Sigmoid colon (tissue), 7 donors: ENCODE measurements around the gene TMEM79. TPM values are rescaled to one million over a fixed set of nuclear protein-coding genes. Genes with fewer than 3 reads are reported as not detected.
A peak's percentile ranks its signal among the peaks of the same experiment; 100 is the strongest.

Experiments
- DNase-seq: peaks from one replicate; pipeline ENCODE4 v3.0.0-alpha.2; 2019
- H3K27ac ChIP-seq, 4 donors: fragments of 200-600 bp; sonication (generic); one replicate each; pipeline ENCODE4 v1.5.1; 2016 to 2019; ENCODE audit warnings: mild to moderate bottlenecking in 1 of 4
- H3K27me3 ChIP-seq, 3 donors: fragments of 200-600 bp; sonication (generic); one replicate each; pipeline ENCODE4 v1.5.1; 2019; ENCODE audit warnings: mild to moderate bottlenecking in 1 of 3
- H3K36me3 ChIP-seq, 4 donors: fragments of 200-600 bp; sonication (generic); one replicate each; pipeline ENCODE4 v1.5.1; 2016 to 2019
- H3K4me1 ChIP-seq, 4 donors: fragments of 200-600 bp; sonication (generic); one replicate each; pipeline ENCODE4 v1.5.1; 2017 to 2019
- H3K4me3 ChIP-seq, 4 donors: fragments of 200-600 bp; sonication (generic); one replicate each; pipeline ENCODE4 v1.5.1; 2017 to 2019; ENCODE audit warnings: mild to moderate bottlenecking in 2 of 4, moderate library complexity in 1 of 4
- H3K9me3 ChIP-seq, 4 donors: fragments of 200-600 bp in 3 of 4; sonication (generic) in 3 of 4; one replicate each; pipeline versions ENCODE4 v1.5.1 to v1.6.1; 2013 to 2019
- EP300 ChIP-seq, 4 donors: sonication (generic); formaldehyde crosslinking; IDR thresholded peaks; one replicate each; pipeline ENCODE4 v1.6.1; 2017; ENCODE audit warnings: antibody characterized with exemption in 4 of 4
- POLR2A ChIP-seq, 2 donors: fragments of 450-650 bp; IDR thresholded peaks; one replicate each; pipeline ENCODE4 v1.6.1; 2016; ENCODE audit warnings: antibody characterized with exemption in 2 of 2, mild to moderate bottlenecking in 2 of 2, moderate library complexity in 2 of 2
- POLR2AphosphoS5 ChIP-seq, 4 donors: sonication (generic); formaldehyde crosslinking; IDR thresholded peaks; one replicate each; pipeline ENCODE4 v1.6.1; 2017; ENCODE audit warnings: antibody characterized with exemption in 4 of 4
- WGBS, 2 donors: extraction: QIAGEN DNeasy Blood & Tissue Kit; methylation state at CpG; one replicate each; pipeline ENCODE4 v1.1.7; 2013; 5-methylcytosine and 5-hydroxymethylcytosine counted together
- intact Hi-C: fragments of 100-400 bp; cut with DNase I; formaldehyde crosslinking; loops from one replicate; pipeline ENCODE4 v1.15.1; 2023
- polyA plus RNA-seq, 3 donors: library from polyadenylated mRNA; stranded (reverse); fragments of 200-250 nt; gene quantifications; one replicate each; pipeline ENCODE4 v1.2.3, GENCODE V29; 2013
- total RNA-seq, 4 donors: library from RNA; depleted of rRNA; stranded (reverse); fragments of >200 nt; gene quantifications; one replicate each; pipeline ENCODE4 v1.1.0, GENCODE V29; 2016
- TF ChIP-seq, protein P1 (sequence below), 4 experiments: fragments of 450-650 bp in 3 of 4; fragments of 200-600 bp in 1 of 4; IDR thresholded peaks; one replicate each; pipeline ENCODE4 v1.5.1; 2016 to 2019; ENCODE audit warnings: antibody characterized with exemption in 4 of 4, mild to moderate bottlenecking in 3 of 4, moderate library complexity in 2 of 4
- donor health status: healthy with polysubstance abuse.
- donor health status: Bipolar disorder and iron deficiency.
- donor health status: healthy.

TMEM79 gene
- total and polyA plus RNA-seq, 7 donors, result 0.41 to 5.6 (median 1.5) TPM

DNA sequence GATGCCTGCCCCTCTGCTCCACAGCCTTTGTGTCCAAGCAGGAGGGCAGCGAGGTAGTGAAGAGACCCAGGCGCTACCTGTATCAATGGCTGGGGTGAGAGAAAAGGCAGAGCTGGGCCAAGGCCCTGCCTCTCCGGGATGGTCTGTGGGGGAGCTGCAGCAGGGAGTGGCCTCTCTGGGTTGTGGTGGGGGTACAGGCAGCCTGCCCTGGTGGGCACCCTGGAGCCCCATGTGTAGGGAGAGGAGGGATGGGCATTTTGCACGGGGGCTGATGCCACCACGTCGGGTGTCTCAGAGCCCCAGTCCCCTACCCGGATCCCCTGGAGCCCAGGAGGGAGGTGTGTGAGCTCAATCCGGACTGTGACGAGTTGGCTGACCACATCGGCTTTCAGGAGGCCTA lies 41.4 kb upstream of the TMEM79 start:
- no peaks in the 10 kb centered on the region for H3K9me3 ChIP-seq
- WGBS, 2 donors, result 81 to 85% methylated on average over 10 of the region's 10 CpGs
- peaks cover 12 to 39% (median 18%) of the 10 kb centered on the region in 4 donors for H3K36me3 ChIP-seq
- H3K27ac ChIP-seq, result no peak overlapping the region
- H3K27me3 ChIP-seq, result peaks cover 15 to 35% (median 18%) of the 10 kb centered on the region in 3 donors
- TF ChIP-seq POLR2AphosphoS5 (IDR thresholded peaks at IDR 0.05), result no peak
- TF ChIP-seq EP300 (IDR thresholded peaks at IDR 0.05), result no peak
- DNase-seq, result no peak
- peaks cover 0 to 21% (median 18%) of the 10 kb centered on the region in 4 donors for H3K4me1 ChIP-seq
- intact Hi-C loops, result no loop called here
- no peak overlapping the region for H3K4me3 ChIP-seq

DNA sequence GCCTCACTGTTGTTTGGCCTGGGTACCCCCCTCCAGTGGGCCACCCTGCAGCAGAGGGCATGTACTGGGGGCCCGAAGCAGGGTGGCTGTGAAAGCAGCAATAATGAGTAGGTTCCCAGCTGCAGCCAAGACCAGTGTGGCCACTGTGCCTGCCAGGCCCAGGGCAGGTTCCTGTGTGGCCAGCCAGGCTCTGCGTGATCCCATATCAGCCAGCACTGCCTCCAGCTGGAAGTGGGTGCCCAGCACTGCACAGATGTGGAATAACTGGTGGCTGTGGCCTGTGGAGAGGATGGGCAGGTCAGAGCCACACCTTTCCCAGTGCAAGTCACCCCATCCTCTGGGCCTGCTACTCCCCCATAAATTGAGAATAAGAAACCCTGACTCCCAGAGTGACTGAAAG lies 40.0 kb upstream of the TMEM79 start:
- H3K27me3 ChIP-seq, result peaks cover 15 to 35% (median 18%) of the 10 kb centered on the region in 3 donors
- DNase-seq, result no peak
- H3K27ac ChIP-seq, result no peak overlapping the region
- peaks cover 0 to 26% (median 23%) of the 10 kb centered on the region in 4 donors for H3K4me1 ChIP-seq
- no peak for TF ChIP-seq POLR2A (IDR thresholded peaks at IDR 0.05)
- no peak for TF ChIP-seq POLR2AphosphoS5 (IDR thresholded peaks at IDR 0.05)
- TF ChIP-seq, protein P1, sequence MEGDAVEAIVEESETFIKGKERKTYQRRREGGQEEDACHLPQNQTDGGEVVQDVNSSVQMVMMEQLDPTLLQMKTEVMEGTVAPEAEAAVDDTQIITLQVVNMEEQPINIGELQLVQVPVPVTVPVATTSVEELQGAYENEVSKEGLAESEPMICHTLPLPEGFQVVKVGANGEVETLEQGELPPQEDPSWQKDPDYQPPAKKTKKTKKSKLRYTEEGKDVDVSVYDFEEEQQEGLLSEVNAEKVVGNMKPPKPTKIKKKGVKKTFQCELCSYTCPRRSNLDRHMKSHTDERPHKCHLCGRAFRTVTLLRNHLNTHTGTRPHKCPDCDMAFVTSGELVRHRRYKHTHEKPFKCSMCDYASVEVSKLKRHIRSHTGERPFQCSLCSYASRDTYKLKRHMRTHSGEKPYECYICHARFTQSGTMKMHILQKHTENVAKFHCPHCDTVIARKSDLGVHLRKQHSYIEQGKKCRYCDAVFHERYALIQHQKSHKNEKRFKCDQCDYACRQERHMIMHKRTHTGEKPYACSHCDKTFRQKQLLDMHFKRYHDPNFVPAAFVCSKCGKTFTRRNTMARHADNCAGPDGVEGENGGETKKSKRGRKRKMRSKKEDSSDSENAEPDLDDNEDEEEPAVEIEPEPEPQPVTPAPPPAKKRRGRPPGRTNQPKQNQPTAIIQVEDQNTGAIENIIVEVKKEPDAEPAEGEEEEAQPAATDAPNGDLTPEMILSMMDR (IDR thresholded peaks at IDR 0.05), result no peak
- no peak for TF ChIP-seq EP300 (IDR thresholded peaks at IDR 0.05)
- H3K36me3 ChIP-seq, result peaks cover 0 to 25% (median 9%) of the 10 kb centered on the region in 4 donors
- H3K4me3 ChIP-seq, result no peak overlapping the region
- H3K9me3 ChIP-seq, result no peaks in the 10 kb centered on the region
- intact Hi-C loops, result no loop called here
- 76 to 94% methylated on average over 2 of the region's 2 CpGs for WGBS, 2 donors

DNA sequence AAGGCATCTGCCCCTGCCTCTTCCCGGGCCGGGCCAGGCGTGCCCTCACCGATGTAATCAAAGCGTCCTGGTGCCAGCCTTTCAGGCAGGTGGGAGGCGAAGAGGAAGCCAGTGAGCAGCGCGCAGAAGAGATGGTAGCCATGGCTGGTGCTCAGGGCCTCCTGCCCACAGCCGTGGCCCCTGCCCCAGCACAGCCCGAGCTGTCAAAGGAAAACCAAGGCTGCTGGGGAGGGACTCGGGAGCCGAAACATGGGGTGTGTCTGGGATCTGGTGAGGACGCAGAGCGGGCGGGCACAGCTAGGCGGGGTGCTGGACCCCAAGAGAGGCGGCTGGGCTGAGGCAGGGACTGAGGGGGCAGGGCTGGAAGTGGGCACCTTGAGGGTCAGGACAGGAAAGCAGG lies 39.4 kb upstream of the TMEM79 start:
- peaks cover 0 to 25% (median 8%) of the 10 kb centered on the region in 4 donors for H3K36me3 ChIP-seq
- intact Hi-C loops, result no loop called here
- H3K4me3 ChIP-seq, result no peak overlapping the region
- no peaks in the 10 kb centered on the region for H3K9me3 ChIP-seq
- H3K4me1 ChIP-seq, result peaks cover 0 to 26% (median 23%) of the 10 kb centered on the region in 4 donors
- DNase-seq, result no peak
- no peak for TF ChIP-seq EP300 (IDR thresholded peaks at IDR 0.05)
- TF ChIP-seq POLR2AphosphoS5 (IDR thresholded peaks at IDR 0.05), result no peak
- no peak for TF ChIP-seq POLR2A (IDR thresholded peaks at IDR 0.05)
- TF ChIP-seq, protein P1 (IDR thresholded peaks at IDR 0.05), result no peak
- peaks cover 15 to 35% (median 18%) of the 10 kb centered on the region in 3 donors for H3K27me3 ChIP-seq
- WGBS, 2 donors, result 29 to 88% methylated on average over 17 of the region's 17 CpGs
- H3K27ac ChIP-seq, result no peak overlapping the region

DNA sequence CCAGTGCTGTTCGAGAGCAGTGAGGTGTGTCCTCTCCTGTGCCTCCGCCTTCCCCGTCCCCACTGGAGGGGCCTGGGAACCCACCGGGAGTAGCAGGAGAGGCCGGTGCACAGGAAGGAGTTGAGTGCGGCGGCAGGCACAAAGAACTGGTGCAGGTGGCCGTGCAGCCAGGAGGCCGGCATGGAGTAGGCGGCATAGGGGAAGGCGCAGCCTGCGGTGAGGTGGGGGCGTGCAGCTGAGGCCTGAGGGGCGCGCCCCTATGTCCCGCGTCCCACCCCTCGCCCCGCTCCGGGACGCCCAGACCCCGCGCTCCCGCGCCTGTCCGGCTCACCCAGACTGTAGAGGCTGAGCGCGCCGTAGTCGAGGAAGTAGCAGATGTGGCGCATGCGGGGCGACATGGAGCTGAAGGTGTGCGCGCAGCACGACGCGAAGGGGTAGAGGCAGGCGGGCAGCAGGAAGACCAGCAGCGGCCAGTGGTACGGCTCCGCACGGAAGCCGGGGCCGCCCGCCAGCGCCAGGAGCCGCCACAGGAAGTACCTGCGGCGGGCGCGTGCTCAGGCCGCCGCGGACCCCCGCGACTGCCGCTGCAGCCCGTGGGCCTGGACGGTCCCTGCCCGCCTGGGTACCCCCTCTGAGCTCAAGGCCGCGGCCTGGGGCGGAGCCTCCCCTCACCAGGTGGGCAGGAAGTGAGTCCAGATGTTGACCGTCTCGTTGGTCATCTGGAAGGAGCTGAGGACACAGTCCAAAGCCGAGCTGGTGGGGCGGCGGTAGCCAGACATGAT lies 38.5 kb upstream of the TMEM79 start:
- Histone ChIP-seq H3K4me1 (peaks cover 0 to 26% (median 23%) of the 10 kb centered on the region in 4 donors), H3K9me3 (no peaks in the 10 kb centered on the region), H3K4me3 (peak overlapping the region in 3 of 4 donors; percentile 3 to 30 (median 16)), H3K27ac (no peak overlapping the region), H3K27me3 (peaks cover 15 to 35% (median 18%) of the 10 kb centered on the region in 3 donors), H3K36me3 (peaks cover 7 to 27% (median 12%) of the 10 kb centered on the region in 4 donors)
- TF ChIP-seq, protein P1 (IDR thresholded peaks at IDR 0.05), result no peak
- no peak for TF ChIP-seq EP300 (IDR thresholded peaks at IDR 0.05)
- no peak for TF ChIP-seq POLR2A (IDR thresholded peaks at IDR 0.05)
- TF ChIP-seq POLR2AphosphoS5 (IDR thresholded peaks at IDR 0.05), result peak in 1 of 4 donors; percentile 33
- WGBS, 2 donors, result 1 to 5% methylated on average over 69 of the region's 69 CpGs
- intact Hi-C loops, result no loop called here
- no peak for DNase-seq

DNA sequence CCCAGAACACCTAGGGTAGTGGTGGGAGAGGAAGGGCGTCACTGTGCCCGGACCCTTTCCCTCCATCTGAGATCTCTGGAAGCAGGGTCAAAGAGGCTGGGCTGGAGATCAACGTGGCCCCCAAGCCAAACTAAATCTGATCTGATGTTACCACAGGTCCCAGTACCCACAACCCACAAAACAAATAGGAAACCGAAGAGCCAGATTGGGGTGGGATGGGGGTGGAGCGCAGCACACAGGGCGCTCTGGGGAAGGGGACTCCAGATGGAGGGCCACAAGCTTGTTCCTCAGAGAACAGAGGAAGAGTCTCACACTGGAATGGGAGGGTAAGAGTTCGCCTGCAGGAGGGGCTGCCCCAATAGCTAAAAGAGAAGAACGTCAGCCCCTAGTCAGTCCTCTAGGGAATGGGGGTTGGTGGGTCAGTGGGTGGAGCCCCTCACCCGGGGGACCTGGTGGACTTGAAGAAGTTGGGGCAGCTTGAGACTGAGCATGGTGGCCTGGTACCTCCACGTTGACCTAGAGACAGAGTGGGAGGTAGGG lies 37.8 kb upstream of the TMEM79 start:
- TF ChIP-seq POLR2AphosphoS5 (IDR thresholded peaks at IDR 0.05) (no peak), POLR2A (IDR thresholded peaks at IDR 0.05) (no peak), EP300 (IDR thresholded peaks at IDR 0.05) (no peak)
- TF ChIP-seq, protein P1 (IDR thresholded peaks at IDR 0.05), result no peak
- WGBS, 2 donors, result 46 to 53% methylated on average over 10 of the region's 10 CpGs
- peaks cover 0 to 26% (median 23%) of the 10 kb centered on the region in 4 donors for H3K4me1 ChIP-seq
- peaks cover 14 to 27% (median 19%) of the 10 kb centered on the region in 4 donors for H3K36me3 ChIP-seq
- DNase-seq, result no peak
- no peak overlapping the region for H3K4me3 ChIP-seq
- intact Hi-C loops, result no loop called here
- H3K9me3 ChIP-seq, result no peaks in the 10 kb centered on the region
- H3K27ac ChIP-seq, result no peak overlapping the region
- peaks cover 15 to 35% (median 18%) of the 10 kb centered on the region in 3 donors for H3K27me3 ChIP-seq
